ENCODE measurements around the gene SH2D4B. TPM values are rescaled to one million over a fixed set of nuclear protein-coding genes. Genes with fewer than 3 reads are reported as not detected.
"Not testable (repeated sequence)": the region's sequence is repeated elsewhere in the genome, so short reads cannot be mapped to it uniquely, and the experiment has no call there.

The SH2D4B gene
- total RNA-seq, 1 donor from 2014 or later = 0.43 TPM

GRCh38 chr10:80540618-80540980, 2.9 kb downstream of the SH2D4B start:
- intact Hi-C loops (cut with DNase I) = no loop called here
- peaks cover 11% of the 10 kb centered on the region for H3K4me1 ChIP-seq
- ATAC-seq (peak; percentile 5), DNase-seq (no peak)
- no peak overlapping the region for H3K27ac ChIP-seq
- no peaks in the 10 kb centered on the region for H3K36me3 ChIP-seq
- H3K9me3 ChIP-seq = no peaks in the 10 kb centered on the region
- peak overlapping the region; percentile 14 for H3K4me3 ChIP-seq
- TF ChIP-seq CTCF (IDR thresholded peaks at IDR 0.05) = no peak
- H3K27me3 ChIP-seq = no peaks in the 10 kb centered on the region

- no peak for TF ChIP-seq CTCF (IDR thresholded peaks at IDR 0.05)
- intact Hi-C loops (cut with DNase I) = no loop called here
- H3K27me3 ChIP-seq = no peaks in the 10 kb centered on the region
- H3K36me3 ChIP-seq = no peaks in the 10 kb centered on the region
- H3K9me3 ChIP-seq = no peaks in the 10 kb centered on the region
- no peak for DNase-seq
- H3K27ac ChIP-seq = no peak overlapping the region
- H3K4me1 ChIP-seq = peaks cover 11% of the 10 kb centered on the region
- ATAC-seq = peak; percentile 60
- peak overlapping the region; percentile 14 for H3K4me3 ChIP-seq
These were observed 3.5 kb downstream of the SH2D4B start for GRCh38 chr10:80540981-80541750.

- no peak for TF ChIP-seq CTCF (IDR thresholded peaks at IDR 0.05)
- no peak for DNase-seq
- H3K9me3 ChIP-seq = no peaks in the 10 kb centered on the region
- no peak overlapping the region for H3K27ac ChIP-seq
- H3K4me1 ChIP-seq = peaks cover 7% of the 10 kb centered on the region
- H3K4me3 ChIP-seq = no peak overlapping the region
- H3K27me3 ChIP-seq = no peaks in the 10 kb centered on the region
- H3K36me3 ChIP-seq = no peaks in the 10 kb centered on the region
- intact Hi-C loops (cut with DNase I) = no loop called here
- ATAC-seq = no peak
These were observed 4.4 kb downstream of the SH2D4B start for GRCh38 chr10:80542053-80542452.

- ATAC-seq = no peak
These were observed 5.1 kb downstream of the SH2D4B start for GRCh38 chr10:80542652-80543318.

GRCh38 chr10:80543319-80543672, 5.6 kb downstream of the SH2D4B start:
- DNase-seq; H3K36me3 ChIP-seq; H3K9me3 ChIP-seq; H3K27me3 ChIP-seq; H3K4me1 ChIP-seq; intact Hi-C loops (cut with DNase I); H3K4me3 ChIP-seq; H3K27ac ChIP-seq; ATAC-seq: not testable (repeated sequence)

More at GRCh38 chr10:80542652-80543318, 5.1 kb downstream of the SH2D4B start:
- Histone ChIP-seq H3K27ac (no peak overlapping the region), H3K4me3 (no peak overlapping the region), H3K27me3 (no peaks in the 10 kb centered on the region), H3K9me3 (no peaks in the 10 kb centered on the region), H3K4me1 (peaks cover 7% of the 10 kb centered on the region), H3K36me3 (no peaks in the 10 kb centered on the region)
- no peak for DNase-seq
- no peak for TF ChIP-seq CTCF (IDR thresholded peaks at IDR 0.05)
- intact Hi-C loops (cut with DNase I) = no loop called here

- Histone ChIP-seq H3K27ac (no peak overlapping the region), H3K27me3 (no peaks in the 10 kb centered on the region), H3K36me3 (no peaks in the 10 kb centered on the region), H3K4me1 (peaks cover 7% of the 10 kb centered on the region), H3K4me3 (no peak overlapping the region), H3K9me3 (no peaks in the 10 kb centered on the region)
- ATAC-seq (no peak), DNase-seq (no peak)
- intact Hi-C loops (cut with DNase I) = no loop called here
- TF ChIP-seq CTCF (IDR thresholded peaks at IDR 0.05) = no peak
These were observed 6.7 kb downstream of the SH2D4B start for GRCh38 chr10:80544316-80544953.

Measured in upper lobe of right lung (tissue), 1 donor.